ENCODE measurements around the gene SMIM23. TPM values are rescaled to one million over a fixed set of nuclear protein-coding genes. Genes with fewer than 3 reads are reported as not detected.
A peak's percentile ranks its signal among the peaks of the same experiment; 100 is the strongest.

SMIM23 gene
- total RNA-seq, 1 experiment from 2014 or later: not detected

- Histone ChIP-seq H2AFZ (ENCODE audit: low read length) (no peak overlapping the region), H3K27me3 (ENCODE audit: low read length) (peaks cover 7% of the 10 kb centered on the region; the same call in 1 of the 2 replicates), H3K4me3 (ENCODE audit: low read length) (no peak overlapping the region), H3F3A (ENCODE audit: low read length, unreplicated experiment) (no peaks in the 10 kb centered on the region), H3K4me1 (ENCODE audit: insufficient read depth, low read length) (no peaks in the 10 kb centered on the region), H3K4me2 (ENCODE audit: low read length) (no peak overlapping the region), H3K79me2 (ENCODE audit: low read length) (no peaks in the 10 kb centered on the region), H3K9me2 (replicated peaks; ENCODE audit: low read length) (no peaks in the 10 kb centered on the region), H4K20me1 (ENCODE audit: low read length) (no peaks in the 10 kb centered on the region), H3K9ac (ENCODE audit: low read length) (no peak overlapping the region), H3K36me3 (ENCODE audit: low read depth, low read length) (no peaks in the 10 kb centered on the region), H3K9me3 (ENCODE audit: low read length) (no peaks in the 10 kb centered on the region), H3K27ac (ENCODE audit: low read length) (no peak overlapping the region)
- TF ChIP-seq EZH2 (IDR thresholded peaks at IDR 0.05; ENCODE audit: low read length, unreplicated experiment): no peak
- TF ChIP-seq, protein P1, sequence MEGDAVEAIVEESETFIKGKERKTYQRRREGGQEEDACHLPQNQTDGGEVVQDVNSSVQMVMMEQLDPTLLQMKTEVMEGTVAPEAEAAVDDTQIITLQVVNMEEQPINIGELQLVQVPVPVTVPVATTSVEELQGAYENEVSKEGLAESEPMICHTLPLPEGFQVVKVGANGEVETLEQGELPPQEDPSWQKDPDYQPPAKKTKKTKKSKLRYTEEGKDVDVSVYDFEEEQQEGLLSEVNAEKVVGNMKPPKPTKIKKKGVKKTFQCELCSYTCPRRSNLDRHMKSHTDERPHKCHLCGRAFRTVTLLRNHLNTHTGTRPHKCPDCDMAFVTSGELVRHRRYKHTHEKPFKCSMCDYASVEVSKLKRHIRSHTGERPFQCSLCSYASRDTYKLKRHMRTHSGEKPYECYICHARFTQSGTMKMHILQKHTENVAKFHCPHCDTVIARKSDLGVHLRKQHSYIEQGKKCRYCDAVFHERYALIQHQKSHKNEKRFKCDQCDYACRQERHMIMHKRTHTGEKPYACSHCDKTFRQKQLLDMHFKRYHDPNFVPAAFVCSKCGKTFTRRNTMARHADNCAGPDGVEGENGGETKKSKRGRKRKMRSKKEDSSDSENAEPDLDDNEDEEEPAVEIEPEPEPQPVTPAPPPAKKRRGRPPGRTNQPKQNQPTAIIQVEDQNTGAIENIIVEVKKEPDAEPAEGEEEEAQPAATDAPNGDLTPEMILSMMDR (conservative IDR thresholded peaks at IDR 0.05; ENCODE audit: low read depth, low read length): no peak
- TF ChIP-seq EZH2phosphoT487 (IDR thresholded peaks at IDR 0.05; ENCODE audit: borderline replicate concordance, low read length): no peak
- ChIA-PET CTCF (no interaction called here), POLR2A (ENCODE audit: unreplicated experiment) (no interaction called here)
- DNase-seq (no peak), ATAC-seq (no peak)
- intact Hi-C loops (cut with micrococcal nuclease): no loop called here
- no TSS peak for BruUV-seq (replicated peaks)
These were observed 36.9 kb upstream of the SMIM23 start for GRCh38 chr5:171748720-171749119.

- H4K20me1 ChIP-seq (ENCODE audit: low read length): no peaks in the 10 kb centered on the region
- BruUV-seq (replicated peaks): no TSS peak
- H3K9ac ChIP-seq (ENCODE audit: low read length): no peak overlapping the region
- H3K9me3 ChIP-seq (ENCODE audit: low read length): no peaks in the 10 kb centered on the region
- peaks cover 7% of the 10 kb centered on the region; the same call in 1 of the 2 replicates for H3K27me3 ChIP-seq (ENCODE audit: low read length)
- intact Hi-C loops (cut with micrococcal nuclease): no loop called here
- no peak for ATAC-seq
- no peaks in the 10 kb centered on the region for H3F3A ChIP-seq (ENCODE audit: low read length, unreplicated experiment)
- H3K79me2 ChIP-seq (ENCODE audit: low read length): no peaks in the 10 kb centered on the region
- no peaks in the 10 kb centered on the region for H3K36me3 ChIP-seq (ENCODE audit: low read depth, low read length)
- CTCF ChIA-PET: no interaction called here
- no peak overlapping the region for H3K27ac ChIP-seq (ENCODE audit: low read length)
- no peaks in the 10 kb centered on the region for H3K4me1 ChIP-seq (ENCODE audit: insufficient read depth, low read length)
- H2AFZ ChIP-seq (ENCODE audit: low read length): no peak overlapping the region
- TF ChIP-seq, protein P1 (conservative IDR thresholded peaks at IDR 0.05; ENCODE audit: low read depth, low read length): no peak
- TF ChIP-seq EZH2phosphoT487 (IDR thresholded peaks at IDR 0.05; ENCODE audit: borderline replicate concordance, low read length) (no peak), EZH2 (IDR thresholded peaks at IDR 0.05; ENCODE audit: low read length, unreplicated experiment) (no peak)
- no peaks in the 10 kb centered on the region for H3K9me2 ChIP-seq (replicated peaks; ENCODE audit: low read length)
- no peak for DNase-seq
- H3K4me2 ChIP-seq (ENCODE audit: low read length): no peak overlapping the region
- POLR2A ChIA-PET (ENCODE audit: unreplicated experiment): no interaction called here
- H3K4me3 ChIP-seq (ENCODE audit: low read length): no peak overlapping the region
These were observed 36.3 kb upstream of the SMIM23 start for GRCh38 chr5:171749365-171749764.

DNA sequence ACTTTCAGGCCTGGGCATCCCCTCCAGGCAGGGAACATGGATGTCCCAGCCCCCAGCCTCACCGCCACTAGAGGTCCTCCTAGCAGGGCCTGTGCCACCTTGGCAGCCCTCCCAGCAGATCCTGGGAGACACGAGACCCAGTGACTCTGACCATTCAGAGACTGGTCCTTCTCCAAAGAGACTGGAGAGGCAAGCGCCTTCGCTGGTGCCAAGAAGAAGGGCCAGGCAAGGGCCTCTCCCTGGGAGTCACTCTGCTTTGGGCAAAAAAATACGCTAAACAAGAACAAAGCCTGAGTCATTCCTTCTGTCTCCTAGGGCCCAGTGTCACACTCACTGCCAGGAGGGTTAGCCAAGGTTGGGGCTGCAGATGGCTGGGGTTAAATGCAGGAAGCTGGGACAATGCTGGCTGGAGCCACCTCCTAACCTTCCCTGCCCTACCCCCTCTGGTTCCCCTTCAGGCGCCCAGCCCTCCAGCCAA is 35.3 kb upstream of the SMIM23 start:
- Histone ChIP-seq H3K4me1 (ENCODE audit: insufficient read depth, low read length) (no peaks in the 10 kb centered on the region), H3K36me3 (ENCODE audit: low read depth, low read length) (no peaks in the 10 kb centered on the region), H2AFZ (ENCODE audit: low read length) (no peak overlapping the region), H3K4me2 (ENCODE audit: low read length) (no peak overlapping the region), H3K4me3 (ENCODE audit: low read length) (no peak overlapping the region), H3K79me2 (ENCODE audit: low read length) (no peaks in the 10 kb centered on the region), H3K27ac (ENCODE audit: low read length) (no peak overlapping the region), H4K20me1 (ENCODE audit: low read length) (no peaks in the 10 kb centered on the region), H3F3A (ENCODE audit: low read length, unreplicated experiment) (no peaks in the 10 kb centered on the region), H3K9ac (ENCODE audit: low read length) (no peak overlapping the region), H3K9me2 (replicated peaks; ENCODE audit: low read length) (no peaks in the 10 kb centered on the region), H3K9me3 (ENCODE audit: low read length) (no peaks in the 10 kb centered on the region), H3K27me3 (ENCODE audit: low read length) (peaks cover 4% of the 10 kb centered on the region; the same call in 1 of the 2 replicates)
- no TSS peak for BruUV-seq (replicated peaks)
- peak; percentile 49; the same call in 1 of the 2 replicates for ATAC-seq
- TF ChIP-seq EZH2phosphoT487 (IDR thresholded peaks at IDR 0.05; ENCODE audit: borderline replicate concordance, low read length): no peak
- TF ChIP-seq, protein P1 (conservative IDR thresholded peaks at IDR 0.05; ENCODE audit: low read depth, low read length): peak; percentile 48
- peak; percentile 42 for DNase-seq
- POLR2A ChIA-PET (ENCODE audit: unreplicated experiment): no interaction called here
- CTCF ChIA-PET: no interaction called here
- intact Hi-C loops (cut with micrococcal nuclease): no loop called here
